ENCODE measurements around the gene LATS2. TPM values are rescaled to one million over a fixed set of nuclear protein-coding genes. Genes with fewer than 3 reads are reported as not detected.

Gene LATS2
- total and polyA plus RNA-seq, 2 of the 8 experiments (the other 6 are each of a cell fraction or from before 2014, with no cell fraction given) = 8.3 to 26.2 TPM

DNA sequence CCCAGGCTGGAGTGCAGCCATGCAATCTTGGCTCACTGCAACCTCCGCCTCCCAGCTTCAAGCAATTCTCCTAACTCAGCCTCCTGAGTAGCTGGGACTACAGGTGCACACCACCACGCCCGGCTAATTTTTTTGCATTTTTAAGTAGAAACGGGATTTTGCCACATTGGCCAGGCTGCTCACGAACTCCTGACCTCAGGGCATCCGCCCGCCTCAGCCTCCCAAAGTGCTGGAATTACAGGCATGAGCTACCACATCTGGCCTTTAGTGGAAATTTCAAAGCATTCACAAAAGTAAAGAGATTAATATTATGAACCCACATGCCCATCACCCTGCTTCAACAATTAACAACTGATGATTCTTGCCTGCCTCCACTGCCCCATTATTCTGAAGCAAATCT is 20.5 kb upstream of the LATS2 start:
- ChIA-PET POLR2A (ENCODE audit: partially characterized antibody) (interaction anchor here (1.5 kb wide), 1 partner anchor 12 kb away, joined by 3 read pairs; no protein-coding TSS in a partner anchor), CTCF (ENCODE audit: partially characterized antibody) (interaction anchor here (0.6 kb wide), 1 partner anchor 68 kb away, joined by 3 read pairs; no protein-coding TSS in a partner anchor)
- Histone ChIP-seq H3K56ac (replicated peaks; ENCODE audit: insufficient read length, low read depth, low read length) (no peak overlapping the region), H2AK5ac (ENCODE audit: low read depth, low read length) (no peak overlapping the region), H3K14ac (ENCODE audit: insufficient read length) (no peak overlapping the region), H2BK15ac (ENCODE audit: low read length) (no peak overlapping the region), H3K27me3 (replicated peaks in 1 of 4; ENCODE audit: control insufficient read depth in 3 of 4, extremely low read depth in 1 of 4, insufficient read depth in 3 of 4, low read length in 3 of 4) (no peaks in the 10 kb centered on the region; a peak in 1 of 7 replicates), H2AFZ (ENCODE audit: low read length) (no peak overlapping the region), H2BK5ac (ENCODE audit: low read depth, low read length) (no peak overlapping the region), H3K4me2 (ENCODE audit: insufficient read depth in 1 of 2, low read depth in 2 of 2, low read length in 2 of 2) (no peak overlapping the region), H3K36me3 (ENCODE audit: control insufficient read depth in 2 of 4, insufficient read depth in 4 of 4, low read length in 3 of 4) (no peaks in the 10 kb centered on the region), H2BK120ac (replicated peaks; ENCODE audit: low read depth, low read length) (no peak overlapping the region), H4K5ac (ENCODE audit: insufficient read length, low read depth, low read length) (no peak overlapping the region), H3K79me2 (ENCODE audit: control insufficient read depth in 1 of 2, insufficient read depth in 2 of 2, low read length in 2 of 2) (no peaks in the 10 kb centered on the region), H2BK12ac (ENCODE audit: low read depth, low read length) (no peak overlapping the region), H3K9me3 (ENCODE audit: insufficient read depth in 2 of 2, low read depth in 1 of 2, low read length in 1 of 2) (no peaks in the 10 kb centered on the region), H3K9ac (replicated peaks in 1 of 4; ENCODE audit: extremely low read depth in 1 of 4, low read depth in 3 of 4, low read length in 3 of 4) (no peak overlapping the region), H3K27ac (ENCODE audit: low read depth, low read length) (no peak overlapping the region), H3K4me3 (ENCODE audit: extremely low read depth in 1 of 4, insufficient read depth in 2 of 4, low read depth in 3 of 4, low read length in 4 of 4) (no peak overlapping the region), H3K23me2 (ENCODE audit: low read depth, low read length) (no peaks in the 10 kb centered on the region), H3K4ac (replicated peaks; ENCODE audit: insufficient read length, low read depth, low read length) (no peak overlapping the region), H3K23ac (ENCODE audit: insufficient read length) (no peak overlapping the region), H3K79me1 (ENCODE audit: low read depth, low read length) (no peaks in the 10 kb centered on the region), H4K8ac (ENCODE audit: extremely low read depth, insufficient read depth, low read length) (no peak overlapping the region), H3K4me1 (replicated peaks in 1 of 4; ENCODE audit: control insufficient read depth in 3 of 4, insufficient read depth in 4 of 4, low read length in 3 of 4) (peaks cover 0 to 4% (median 0%) of the 10 kb centered on the region in 4 experiments; a peak in 1 of 7 replicates), H2BK20ac (ENCODE audit: low read length) (no peak overlapping the region), H4K91ac (replicated peaks; ENCODE audit: insufficient read length, low read length) (no peak overlapping the region), H3K18ac (ENCODE audit: extremely low read depth, low read length) (no peak overlapping the region), H4K20me1 (replicated peaks in 1 of 2; ENCODE audit: control insufficient read depth in 1 of 2, insufficient read depth in 2 of 2, low read length in 2 of 2) (no peaks in the 10 kb centered on the region)
- WGBS, 2 experiments (ENCODE audit: extremely low coverage in 1 of 2, insufficient coverage in 1 of 2, insufficient read length in 1 of 2, insufficient replicate concordance in 2 of 2, low coverage in 1 of 2, low lambda C conversion rate in 2 of 2, missing lambda C conversion rate in 1 of 2) = 95% methylated on average over 7 of the region's 7 CpGs; no CpG with 5 or more reads in 1 of the 2 experiments
- FAIRE-seq (no peak), DNase-seq (ENCODE audit: low read depth in 1 of 2, low spot score in 2 of 2) (no peak)
- TF ChIP-seq EGR1 (IDR thresholded peaks at IDR 0.05; ENCODE audit: borderline replicate concordance, low read depth, low read length) = no peak
- no peak for TF ChIP-seq JUN (IDR thresholded peaks at IDR 0.05; ENCODE audit: low read depth, low read length)
- TF ChIP-seq, protein P1, sequence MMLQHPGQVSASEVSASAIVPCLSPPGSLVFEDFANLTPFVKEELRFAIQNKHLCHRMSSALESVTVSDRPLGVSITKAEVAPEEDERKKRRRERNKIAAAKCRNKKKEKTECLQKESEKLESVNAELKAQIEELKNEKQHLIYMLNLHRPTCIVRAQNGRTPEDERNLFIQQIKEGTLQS (IDR thresholded peaks at IDR 0.05; ENCODE audit: insufficient read depth, low read depth, low read length) = no peak
- TF ChIP-seq RFX5 (IDR thresholded peaks at IDR 0.05; ENCODE audit: borderline replicate concordance, low read depth, low read length) = no peak
